ENCODE measurements around the gene STARD7.

The STARD7 gene

GRCh38 chr2:96195410-96196066, 13.1 kb downstream of the STARD7 start:
- no peak for DNase-seq

- no peak for DNase-seq
Measured at GRCh38 chr2:96191937-96192670, 16.5 kb downstream of the STARD7 start.

GRCh38 chr2:96188821-96189526, 19.7 kb downstream of the STARD7 start:
- no peak for DNase-seq

GRCh38 chr2:96186562-96186961, 22.1 kb downstream of the STARD7 start:
- DNase-seq, result no peak

GRCh38 chr2:96185516-96185915, 23.1 kb downstream of the STARD7 start:
- no peak for DNase-seq

GRCh38 chr2:96184989-96185388, 23.6 kb downstream of the STARD7 start:
- no peak for DNase-seq

GRCh38 chr2:96184188-96184587, 24.4 kb downstream of the STARD7 start:
- DNase-seq, result no peak

GRCh38 chr2:96181529-96181928, 27.1 kb downstream of the STARD7 start:
- DNase-seq, result no peak

- no peak for DNase-seq
Measured at GRCh38 chr2:96180521-96180920, 28.1 kb downstream of the STARD7 start.

- no peak for DNase-seq
Measured at GRCh38 chr2:96180002-96180401, 28.6 kb downstream of the STARD7 start.

- no peak for DNase-seq
Measured at GRCh38 chr2:96176661-96177060, 32.0 kb downstream of the STARD7 start.

GRCh38 chr2:96175951-96176350, 32.7 kb downstream of the STARD7 start:
- no peak for DNase-seq

GRCh38 chr2:96174251-96175144, 34.1 kb downstream of the STARD7 start:
- peak; percentile 21 for DNase-seq

- DNase-seq, result no peak
Measured at GRCh38 chr2:96171831-96172230, 36.8 kb downstream of the STARD7 start.

- DNase-seq, result no peak
Measured at GRCh38 chr2:96170626-96171025, 38.0 kb downstream of the STARD7 start.

- DNase-seq, result no peak
Measured at GRCh38 chr2:96169868-96170507, 38.6 kb downstream of the STARD7 start.

- no peak for DNase-seq
Measured at GRCh38 chr2:96167407-96168013, 41.1 kb downstream of the STARD7 start.

GRCh38 chr2:96164459-96165184, 44.0 kb downstream of the STARD7 start:
- no peak for DNase-seq

- DNase-seq, result no peak
Measured at GRCh38 chr2:96163768-96164429, 44.7 kb downstream of the STARD7 start.

- DNase-seq, result no peak
Measured at GRCh38 chr2:96163415-96163767, 45.2 kb downstream of the STARD7 start.

GRCh38 chr2:96161898-96162297, 46.7 kb downstream of the STARD7 start:
- no peak for DNase-seq

Data from NCI-H1092 treated with DMSO at 0.1 percent for 48 hours (cell line).